Fibroblast of villous mesenchyme (primary cell): Measurements from ENCODE around the gene DOCK2. TPM values are rescaled to one million over a fixed set of nuclear protein-coding genes. Genes with fewer than 3 reads are reported as not detected.

ENCODE experiments used
- DNase-seq: peaks from one replicate; pipeline ENCODE4 v3.0.0-alpha.2; 2010; ENCODE audit warnings: low read depth
- H3K4me3 ChIP-seq: 2 replicates; pipeline ENCODE4 v1.5.1; 2011; ENCODE audit warnings: low read depth, mild to moderate bottlenecking, low read length
- CTCF ChIP-seq: IDR thresholded peaks from 2 replicates; pipeline ENCODE4 v1.5.1; 2012; ENCODE audit warnings: low read depth, mild to moderate bottlenecking, low read length; ENCODE audit not compliant: insufficient read depth
- total RNA-seq: library from RNA; depleted of rRNA; stranded (reverse); fragments of >200 nt; gene quantifications from 2 replicates; pipeline ENCODE4 v1.2.3, GENCODE V29; 2012

The DOCK2 gene
- total RNA-seq, 1 donor = 7.3 TPM

GRCh38 chr5:169788168-169788567 lies 151.1 kb downstream of the DOCK2 start:
- no peak for DNase-seq
- TF ChIP-seq CTCF = no peak

DNA sequence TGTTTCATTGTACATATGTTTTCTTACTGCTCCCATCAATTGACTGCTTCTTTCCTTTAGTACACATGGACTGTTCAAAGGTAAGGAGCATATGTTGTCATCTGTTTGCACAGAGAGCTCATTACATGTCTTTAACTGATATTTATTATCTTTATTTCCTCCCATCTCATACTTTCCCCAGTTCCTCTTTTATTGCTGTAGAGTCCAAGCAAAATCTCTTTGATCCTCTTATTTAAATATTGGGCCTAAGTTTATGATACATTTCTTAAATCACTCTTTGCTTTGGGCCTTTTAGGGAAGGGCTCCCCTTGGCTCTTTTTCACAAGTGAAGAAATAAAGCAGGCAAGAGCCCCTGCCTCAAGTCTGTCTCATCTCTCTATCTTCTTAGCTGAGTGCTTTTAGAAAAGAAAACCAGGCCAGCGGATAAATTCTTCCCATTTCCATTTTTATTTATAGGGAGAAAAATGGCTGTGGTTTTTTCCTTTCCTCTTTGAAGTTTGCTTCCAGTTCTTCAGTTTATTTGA lies 152.4 kb downstream of the DOCK2 start:
- no peak overlapping the region for H3K4me3 ChIP-seq
- no peak for DNase-seq
- no peak for TF ChIP-seq CTCF

More at GRCh38 chr5:169788168-169788567, 151.1 kb downstream of the DOCK2 start:
- H3K4me3 ChIP-seq = no peak overlapping the region

- no peak overlapping the region for H3K4me3 ChIP-seq
- DNase-seq = no peak
- TF ChIP-seq CTCF = no peak
These were observed 154.2 kb downstream of the DOCK2 start for GRCh38 chr5:169791251-169791650.

- no peak for TF ChIP-seq CTCF
- DNase-seq = no peak
- no peak overlapping the region for H3K4me3 ChIP-seq
These were observed 158.3 kb downstream of the DOCK2 start for GRCh38 chr5:169795338-169795737.

- H3K4me3 ChIP-seq = no peak overlapping the region
- DNase-seq = no peak
- TF ChIP-seq CTCF = no peak
These were observed 159.7 kb downstream of the DOCK2 start for GRCh38 chr5:169796731-169797130.

DNA sequence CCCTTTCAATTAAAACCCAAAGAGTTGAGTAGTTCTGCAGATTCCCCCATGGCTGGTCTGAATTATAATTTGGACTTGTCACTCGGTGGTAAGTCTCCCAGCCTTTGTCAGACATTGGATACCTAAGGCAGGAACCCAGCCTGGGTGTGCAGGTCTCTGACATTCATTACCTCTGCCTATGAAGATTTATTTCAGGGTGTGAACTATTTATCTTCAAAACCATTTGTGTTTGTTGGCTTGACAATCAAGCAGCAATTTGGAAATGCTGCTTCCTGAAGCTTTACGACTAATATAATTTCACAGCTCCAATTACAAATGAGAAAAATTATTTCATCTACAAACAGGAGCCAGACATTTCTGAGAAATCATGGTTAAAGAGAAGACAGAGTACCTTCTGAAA lies 160.5 kb downstream of the DOCK2 start:
- TF ChIP-seq CTCF = no peak
- H3K4me3 ChIP-seq = no peak overlapping the region
- DNase-seq = no peak

- DNase-seq = peak; percentile 59
- no peak for TF ChIP-seq CTCF
- H3K4me3 ChIP-seq = no peak overlapping the region
These were observed 161.4 kb downstream of the DOCK2 start for GRCh38 chr5:169798438-169798837.
